A549 treated with ZK216348 at 1 μM for 4 hours (cell line): ENCODE measurements around the gene REC8. TPM values are rescaled to one million over a fixed set of nuclear protein-coding genes. Genes with fewer than 3 reads are reported as not detected.

Source experiments
- total RNA-seq: library from RNA; stranded (reverse); fragments of 200-300 nt; extraction: Qiagen RNA extraction; gene quantifications from 5 replicates; pipeline ENCODE4 v1.2.3, GENCODE V29; 2022; ENCODE audit warnings: low read depth

Gene REC8, protein sequence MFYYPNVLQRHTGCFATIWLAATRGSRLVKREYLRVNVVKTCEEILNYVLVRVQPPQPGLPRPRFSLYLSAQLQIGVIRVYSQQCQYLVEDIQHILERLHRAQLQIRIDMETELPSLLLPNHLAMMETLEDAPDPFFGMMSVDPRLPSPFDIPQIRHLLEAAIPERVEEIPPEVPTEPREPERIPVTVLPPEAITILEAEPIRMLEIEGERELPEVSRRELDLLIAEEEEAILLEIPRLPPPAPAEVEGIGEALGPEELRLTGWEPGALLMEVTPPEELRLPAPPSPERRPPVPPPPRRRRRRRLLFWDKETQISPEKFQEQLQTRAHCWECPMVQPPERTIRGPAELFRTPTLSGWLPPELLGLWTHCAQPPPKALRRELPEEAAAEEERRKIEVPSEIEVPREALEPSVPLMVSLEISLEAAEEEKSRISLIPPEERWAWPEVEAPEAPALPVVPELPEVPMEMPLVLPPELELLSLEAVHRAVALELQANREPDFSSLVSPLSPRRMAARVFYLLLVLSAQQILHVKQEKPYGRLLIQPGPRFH
- total RNA-seq, result 2.6 to 6.5 TPM (median 4.6 TPM) in 5 replicates

DNA sequence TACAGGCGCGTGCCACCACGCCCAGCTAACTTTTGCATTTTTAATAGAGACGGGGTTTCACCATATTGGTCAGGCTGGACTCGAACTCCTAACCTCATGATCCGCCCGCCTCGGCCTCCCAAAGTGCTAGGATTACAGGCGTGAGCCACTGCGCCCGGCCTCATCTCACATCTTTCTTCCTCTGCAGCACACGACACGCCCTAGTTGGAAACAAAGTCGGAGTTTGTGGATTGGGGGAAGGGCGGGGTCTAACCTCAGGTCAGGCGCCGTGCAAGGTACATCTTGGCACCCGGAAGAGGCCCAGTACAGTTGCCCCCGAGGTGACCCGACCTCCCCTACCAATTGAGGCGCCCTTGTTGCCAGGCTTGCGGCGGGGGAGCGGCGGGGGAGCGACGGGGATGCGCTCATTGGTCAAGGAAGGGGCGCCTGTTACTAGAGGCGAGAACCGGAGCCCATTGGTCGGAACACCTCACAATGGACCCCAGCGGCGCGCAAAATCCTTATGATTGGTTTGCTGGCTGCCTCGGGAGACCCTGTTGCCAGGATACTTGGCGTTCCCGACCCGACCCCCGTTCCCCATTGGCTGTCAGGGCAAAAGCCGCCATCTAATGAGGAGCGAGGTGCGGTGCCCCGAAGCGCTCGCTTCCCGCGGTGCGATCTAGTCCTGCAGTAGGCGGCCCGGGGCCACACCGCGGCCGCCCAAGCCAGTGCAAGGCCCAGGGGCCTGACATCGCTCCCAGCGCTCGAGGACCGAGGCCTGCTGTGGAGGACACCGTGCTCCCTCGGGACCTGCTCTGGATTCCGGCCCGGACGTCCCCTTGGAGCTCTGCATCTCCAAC is at the start of gene REC8:
Gene REC8 (plus strand): TSS at position 659 of the 839 bp plus-strand sequence. CDS start 473 bp downstream, outside the sequence.

DNA sequence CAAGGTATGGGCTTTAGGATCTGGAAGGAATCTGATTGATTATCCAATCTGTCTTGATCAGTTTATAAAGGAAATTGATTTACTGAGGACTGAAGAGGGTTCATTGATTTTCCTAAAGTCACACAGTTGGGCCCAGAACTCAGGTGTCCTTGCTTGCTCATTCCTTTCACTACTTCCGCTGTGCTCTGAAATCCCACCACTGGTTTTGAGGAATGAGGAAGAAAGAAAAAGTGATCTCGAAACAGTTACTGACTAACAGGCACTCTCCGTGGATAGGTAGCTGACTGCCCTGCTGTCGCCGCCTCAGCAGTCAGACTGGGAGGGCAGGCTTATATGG is 41.5 kb upstream of the REC8 start, which contains the start of gene FITM1:
Gene FITM1 (plus strand): TSS at position 280 of the 337 bp plus-strand sequence. CDS start 905 bp downstream, outside the sequence.

DNA sequence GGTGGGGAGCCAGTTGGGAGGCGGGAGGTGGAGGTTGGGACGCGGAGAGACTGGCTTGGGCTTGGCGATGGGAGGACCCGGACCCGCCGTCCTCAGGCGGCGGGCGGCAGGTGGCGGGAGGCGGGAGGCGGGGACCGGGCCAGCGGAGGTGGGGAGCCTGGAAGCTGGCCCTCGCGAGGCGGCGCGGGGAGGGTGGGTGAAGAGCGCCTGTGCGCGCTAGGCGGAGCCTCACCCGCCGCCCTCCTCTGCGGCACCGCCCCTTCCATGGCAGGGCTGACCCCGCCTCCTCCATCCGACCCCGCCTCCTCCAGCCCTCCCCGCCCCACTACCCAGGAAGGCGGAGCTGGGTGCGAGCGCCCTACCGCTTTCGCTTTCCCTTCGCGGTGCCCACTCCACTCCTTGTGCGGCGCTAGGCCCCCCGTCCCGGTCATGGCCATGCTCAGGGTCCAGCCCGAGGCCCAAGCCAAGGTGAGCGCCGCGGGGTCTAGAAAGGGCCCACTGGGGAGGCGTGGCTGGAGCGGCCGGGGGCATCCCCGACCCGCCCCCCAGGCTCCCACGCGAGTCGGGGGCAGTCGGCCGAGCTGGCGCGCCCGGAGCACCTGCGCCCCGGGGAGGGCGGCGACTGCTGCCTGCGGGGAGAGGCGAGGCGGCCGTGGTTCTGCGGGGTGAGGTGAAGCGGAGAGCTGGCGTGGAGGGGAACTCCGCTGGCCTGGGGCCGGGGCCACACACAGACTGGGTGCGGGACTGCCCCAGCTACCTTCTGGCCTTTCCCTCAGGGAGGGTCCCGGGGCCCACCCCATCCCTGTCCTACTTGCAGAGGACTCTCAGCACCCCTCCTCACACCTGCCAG is 35.8 kb upstream of the REC8 start, which contains the start of gene PSME1:
Gene PSME1 (plus strand): TSS at position 361 of the 850 bp plus-strand sequence. CDS start 69 bp downstream, at position 430.

DNA sequence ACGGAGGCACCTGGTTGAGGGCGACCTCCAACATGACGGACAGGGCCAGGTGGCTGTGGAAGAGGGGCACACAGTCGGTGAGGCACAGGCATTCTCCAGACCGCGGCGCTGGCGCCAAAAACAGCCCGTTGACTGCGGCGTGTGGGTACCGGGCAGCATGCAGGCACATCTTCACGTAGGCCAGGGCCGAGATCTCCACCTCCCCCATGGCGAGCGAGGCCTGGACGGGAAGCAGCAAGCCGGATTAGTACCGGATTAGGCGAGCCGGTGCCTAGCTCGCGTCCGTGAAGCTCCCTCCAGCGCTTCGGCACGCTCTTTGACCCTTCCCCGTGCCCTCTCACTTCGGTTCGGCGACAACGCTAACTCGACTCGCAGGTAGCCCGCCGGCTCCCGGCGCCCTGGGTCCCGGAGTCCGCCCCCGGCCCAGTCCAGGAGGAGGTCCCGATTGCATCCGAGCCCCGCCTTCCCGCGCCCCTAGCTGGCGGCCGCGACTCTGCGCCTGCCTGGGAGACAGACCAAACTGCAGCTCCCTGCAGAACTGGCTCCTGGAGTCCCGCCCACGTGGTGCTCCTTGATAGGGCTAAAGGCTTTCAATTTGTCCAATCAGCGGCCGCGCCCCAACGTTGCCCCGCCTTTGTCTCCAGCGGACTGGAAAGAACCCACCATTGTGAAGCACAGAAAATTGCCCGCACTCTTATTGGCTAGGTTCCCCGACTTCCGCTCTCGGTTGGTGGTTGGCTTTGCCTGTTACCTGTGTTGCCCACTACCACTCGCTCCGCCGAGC is 30.6 kb upstream of the REC8 start, which contains the start of gene EMC9:
Gene EMC9 (minus strand): TSS at position 495 of the 784 bp plus-strand sequence. CDS start 287 bp downstream, at position 208.

DNA sequence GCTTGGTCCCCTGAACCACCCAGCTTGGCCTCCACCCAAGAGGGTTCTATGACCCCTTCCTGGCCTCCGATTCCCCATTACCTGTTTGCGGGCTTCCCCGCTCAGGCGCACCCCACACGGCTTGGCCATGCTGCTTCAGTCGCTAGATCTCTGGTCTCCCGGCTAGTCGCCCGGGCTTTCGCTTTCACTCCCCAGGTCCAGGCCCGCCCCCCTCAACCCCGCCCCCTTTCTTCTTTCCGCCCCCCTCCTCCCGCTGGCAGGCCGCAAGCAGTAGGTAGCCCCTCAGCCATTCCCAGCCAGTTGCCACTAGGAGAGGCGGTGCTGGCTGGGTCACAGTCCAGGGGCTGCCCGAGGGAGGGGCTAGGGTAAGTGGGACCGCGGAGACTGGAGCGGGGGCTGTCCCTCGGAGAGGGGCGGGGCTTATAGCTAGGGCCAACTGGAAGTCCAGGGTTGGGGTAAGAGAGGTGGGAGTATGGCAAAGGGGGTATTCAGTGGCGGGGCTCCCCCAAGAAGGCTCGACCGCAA is 25.4 kb upstream of the REC8 start, which contains the start of gene PSME2:
Gene PSME2 (minus strand): TSS at position 158 of the 525 bp plus-strand sequence. CDS start 29 bp downstream, at position 129.

DNA sequence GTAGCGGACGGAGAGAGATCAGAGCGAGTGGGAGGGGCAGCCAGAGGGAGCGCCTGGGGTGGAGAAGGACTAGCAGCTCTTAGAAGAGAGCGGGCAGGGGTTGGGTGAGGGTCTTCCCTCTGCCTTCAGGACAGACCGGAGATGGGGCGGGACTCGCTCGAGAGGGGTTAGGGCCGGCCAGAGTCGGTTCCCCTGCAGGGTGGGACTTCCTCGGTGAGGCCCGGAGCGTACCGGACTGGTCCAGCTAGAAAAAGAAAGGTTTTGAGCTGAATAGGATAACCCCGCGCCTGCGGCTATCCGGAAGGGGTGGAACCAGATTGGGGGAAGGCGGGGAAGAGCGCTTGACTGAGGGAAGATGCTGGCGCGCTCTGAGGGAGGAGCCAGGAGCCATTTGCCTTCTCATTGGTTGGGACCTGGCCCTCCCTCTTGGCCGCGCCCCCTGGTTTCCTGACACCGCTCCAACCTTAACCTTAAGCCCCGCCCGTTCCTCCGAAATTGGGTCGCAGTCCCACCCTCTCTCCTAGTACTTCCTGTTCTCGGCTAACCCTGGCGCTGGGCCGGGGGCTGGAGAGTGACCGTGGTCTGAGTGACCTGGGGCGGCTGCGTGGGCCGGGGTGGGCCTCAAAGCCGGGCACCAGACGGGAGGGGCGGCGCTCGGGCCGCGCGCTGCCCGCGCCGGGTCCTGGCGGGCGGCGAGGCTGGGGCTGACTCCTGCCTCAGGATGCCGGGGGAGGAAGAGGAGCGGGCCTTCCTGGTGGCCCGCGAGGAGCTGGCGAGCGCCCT is 24.7 kb upstream of the REC8 start, which contains the start of gene RNF31:
Gene RNF31 (plus strand): TSS at position 521 of the 783 bp plus-strand sequence. CDS start 201 bp downstream, at position 722.

DNA sequence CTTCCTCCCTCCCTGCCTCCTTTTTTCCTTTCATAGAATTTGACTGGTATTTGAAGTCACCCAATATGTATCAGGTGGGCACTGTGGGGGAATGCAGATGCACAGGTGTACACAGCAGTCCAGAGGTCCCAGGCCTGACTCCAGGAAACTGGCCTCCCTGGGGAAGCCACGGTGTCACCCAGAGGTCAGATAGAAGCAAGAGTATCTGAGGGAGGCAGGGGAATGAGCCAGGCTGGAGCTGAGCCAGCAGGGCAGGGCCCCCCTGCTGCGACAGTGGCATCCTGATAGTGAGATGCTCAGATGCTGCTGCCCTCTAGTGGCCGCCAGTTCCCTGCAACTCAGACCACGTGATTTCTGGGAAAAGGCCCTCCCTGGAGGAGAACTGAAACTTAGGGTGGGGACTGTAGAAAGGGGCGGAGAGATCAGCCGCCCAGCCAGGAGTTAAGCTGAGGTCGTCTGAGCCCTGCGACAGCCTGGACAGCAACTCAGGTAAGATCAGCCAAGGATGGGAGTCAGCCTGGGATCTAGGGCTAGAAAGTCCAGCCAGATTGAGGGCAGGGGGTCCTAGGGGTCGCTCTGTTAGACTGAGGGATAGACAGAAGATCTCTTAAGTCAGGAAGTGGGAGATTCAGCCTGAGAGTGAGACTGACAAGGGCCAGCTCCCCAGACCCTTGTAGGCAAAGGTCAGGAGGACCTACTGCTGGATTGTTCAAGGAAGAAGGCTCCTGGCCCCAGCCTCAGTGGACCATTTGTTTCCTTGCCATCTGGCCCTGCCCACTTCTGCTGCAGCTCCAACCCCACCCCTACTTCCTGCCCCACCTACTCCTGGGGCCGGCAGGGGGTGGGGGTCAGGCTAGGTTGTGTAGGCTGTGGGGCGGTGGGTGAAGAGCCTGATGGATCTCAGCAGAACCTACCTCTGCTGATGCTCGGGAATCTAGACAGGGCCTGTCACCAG is 10.8 kb upstream of the REC8 start, which contains the start of gene IRF9:
Gene IRF9 (plus strand): TSS at position 416 of the 955 bp plus-strand sequence. CDS start 880 bp downstream, outside the sequence.

DNA sequence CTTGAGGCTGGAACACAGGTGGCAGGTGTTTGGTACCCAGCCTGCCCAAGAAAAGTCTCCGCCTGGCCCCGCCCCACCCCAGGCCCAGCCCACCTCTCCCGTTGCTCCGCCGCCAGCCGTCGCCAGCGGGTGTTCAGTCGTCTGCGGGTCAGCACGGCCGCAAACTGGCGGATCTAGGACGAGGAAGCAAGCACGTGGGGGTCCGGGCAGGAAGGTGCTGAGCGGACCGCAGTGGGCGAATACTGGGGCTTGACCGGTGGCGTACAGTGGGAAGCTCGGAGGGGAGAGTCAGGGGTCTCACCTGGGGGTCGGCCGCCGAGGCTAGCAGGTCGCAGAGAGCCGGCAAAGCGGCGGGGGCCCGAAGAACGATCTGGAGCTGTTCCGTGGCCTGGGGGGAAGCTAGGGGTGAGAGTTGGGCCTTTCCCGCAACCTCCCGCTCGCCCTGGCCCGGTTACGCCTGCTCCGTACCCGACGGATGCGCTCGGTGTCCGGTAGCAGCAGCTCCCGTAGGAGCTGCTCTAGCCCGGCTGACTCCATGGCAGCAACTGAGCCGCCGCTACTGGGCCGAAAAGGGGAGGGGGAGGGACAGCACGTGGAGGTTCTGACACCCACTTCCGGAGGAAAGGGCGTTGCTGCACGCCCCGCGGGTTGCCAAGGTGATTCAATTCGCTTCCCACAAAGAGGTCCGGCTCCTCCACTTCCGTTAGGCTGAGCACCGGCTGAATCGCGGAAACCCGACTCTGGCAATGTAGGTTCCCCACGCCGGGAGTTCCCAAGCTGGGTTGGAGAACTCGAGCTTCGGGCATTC is 16.6 kb downstream of the REC8 start, which contains the start of gene IPO4:
Gene IPO4 (minus strand): TSS at position 566 of the 808 bp plus-strand sequence. CDS start 29 bp downstream, at position 537.

DNA sequence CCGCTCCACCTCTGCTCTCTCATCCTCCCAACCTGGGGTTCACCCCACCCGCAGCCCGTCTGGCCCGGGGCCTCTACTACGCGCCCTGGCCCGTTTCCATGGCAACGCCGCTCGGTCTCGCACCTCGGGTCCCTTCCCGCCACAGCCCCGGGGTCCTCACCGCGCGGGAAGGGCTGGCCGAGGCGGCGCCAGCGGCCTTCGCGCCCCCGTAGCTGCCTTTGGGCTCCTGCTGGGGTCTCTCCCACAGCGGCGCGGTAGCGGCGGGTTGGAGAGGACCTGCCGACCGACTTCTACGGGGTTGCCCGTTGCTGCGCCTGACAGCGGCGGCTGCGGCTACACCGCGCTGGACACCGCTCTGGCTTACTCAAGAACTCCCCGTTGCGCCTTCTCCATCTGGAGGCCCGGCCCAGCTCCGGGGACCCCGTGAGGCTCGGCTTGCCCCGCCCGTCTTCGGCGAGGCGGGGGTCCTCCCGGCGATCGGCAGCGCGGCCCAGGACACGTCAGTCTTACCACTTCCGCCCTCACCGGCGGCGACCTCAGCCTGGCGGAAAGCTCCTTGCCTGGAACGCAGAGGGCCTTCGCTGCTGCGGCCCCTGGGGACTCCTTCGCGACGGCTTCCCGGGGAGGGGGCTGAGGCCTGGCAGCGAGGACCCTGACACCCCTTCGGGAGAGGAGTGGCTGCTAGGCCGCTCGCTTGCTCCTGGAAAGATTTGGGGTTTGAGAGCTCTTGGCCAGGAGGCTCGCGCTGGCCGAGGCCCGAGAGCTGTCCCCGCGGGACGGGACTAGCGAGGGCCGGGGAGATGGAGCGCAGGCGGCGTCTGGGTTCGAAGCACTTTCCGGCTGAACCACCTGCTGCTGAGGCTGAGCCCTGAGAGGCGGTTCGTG is 23.5 kb downstream of the REC8 start, which contains the start of gene TM9SF1:
Gene TM9SF1 (minus strand): TSS at position 256 of the 885 bp plus-strand sequence. CDS start 422 bp downstream, outside the sequence.

DNA sequence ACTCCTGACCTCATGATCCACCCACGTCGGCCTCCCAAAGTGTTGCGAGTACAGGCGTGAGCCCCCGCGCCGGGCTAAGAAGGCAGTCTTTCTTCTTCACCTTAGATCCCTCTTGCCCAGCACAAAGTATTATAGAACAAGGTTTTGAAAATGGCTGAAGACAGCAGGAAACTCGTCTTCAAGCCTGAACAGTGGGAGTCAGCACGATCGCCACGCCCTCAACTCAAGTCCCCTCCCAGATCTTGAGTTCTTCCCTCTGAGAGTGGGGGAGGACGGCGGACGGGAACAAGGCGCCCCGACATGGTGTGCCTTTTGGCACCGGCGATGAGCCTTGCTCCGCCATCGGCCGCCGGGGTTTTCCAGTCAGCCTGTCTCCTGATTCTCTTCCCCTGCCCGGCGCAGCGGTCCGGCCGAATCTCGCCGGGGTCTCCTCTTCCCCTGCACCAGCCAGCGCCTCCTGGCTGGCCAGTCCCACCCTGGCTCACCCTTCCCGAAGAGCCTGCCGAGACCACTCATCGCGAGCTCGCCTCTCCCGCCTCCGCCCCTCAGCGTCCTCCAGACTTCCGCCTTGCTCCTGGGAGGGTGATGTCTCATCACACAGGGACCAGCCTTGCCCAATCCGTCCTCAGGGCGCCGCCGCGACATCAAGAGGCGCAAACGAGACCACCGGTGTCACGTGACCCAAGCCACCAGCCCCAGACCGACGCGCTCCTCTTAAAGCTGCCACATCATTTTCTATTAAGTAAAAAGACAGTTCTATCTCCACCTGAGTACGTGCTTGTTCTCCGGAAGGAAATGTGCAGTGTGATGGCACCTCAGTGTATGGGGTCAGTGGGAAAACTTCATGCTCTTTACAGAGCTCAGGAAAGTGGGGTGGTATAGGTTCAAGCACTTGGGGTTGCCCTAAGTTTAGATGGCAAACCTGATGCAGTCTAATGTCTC is 41.3 kb downstream of the REC8 start, which contains the start of gene CHMP4A:
Gene CHMP4A (minus strand): TSS at position 565 of the 942 bp plus-strand sequence. CDS start 49 bp downstream, at position 516.

DNA sequence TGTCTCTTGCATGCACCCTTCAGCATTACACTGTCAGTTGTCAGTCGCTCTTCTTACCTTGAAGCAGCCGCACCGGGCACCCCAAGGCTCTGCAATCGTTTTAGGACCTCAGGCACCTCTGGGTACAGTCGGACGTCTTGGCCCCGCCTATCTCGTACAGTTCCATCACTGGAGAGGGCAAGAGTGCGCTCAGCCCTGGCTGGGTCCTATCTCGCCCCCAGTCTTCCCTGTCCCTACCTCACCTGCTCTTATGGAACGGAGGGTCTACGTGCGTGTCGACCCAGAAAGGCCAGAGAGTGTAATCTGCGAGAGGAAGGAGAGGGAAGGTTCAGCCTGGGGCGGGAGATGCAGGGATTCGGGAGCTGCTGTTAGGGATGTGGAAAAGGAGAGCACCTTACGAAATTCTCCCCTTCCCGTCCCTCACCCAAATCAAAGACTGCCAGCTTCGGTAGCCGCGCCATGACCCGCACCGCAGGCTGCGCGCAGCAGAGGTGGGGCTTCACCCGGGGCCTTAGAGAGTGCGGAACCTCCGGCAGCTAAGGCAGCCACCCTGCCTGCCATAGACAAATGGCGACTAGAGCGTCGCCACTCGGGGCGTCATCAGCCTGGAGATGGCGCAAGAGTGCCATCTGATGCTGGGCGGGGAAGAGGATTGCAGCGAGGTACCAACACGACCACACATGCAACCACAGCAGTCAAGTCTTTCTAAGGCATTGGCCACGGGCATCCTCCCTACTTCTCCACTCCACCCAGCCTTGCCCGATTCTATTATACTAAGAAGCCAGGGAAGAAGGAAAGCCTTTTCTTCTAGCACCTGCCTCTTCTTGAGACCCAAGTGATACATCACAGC is 43.8 kb downstream of the REC8 start, which contains the start of gene MDP1:
Gene MDP1 (minus strand): TSS at position 572 of the 850 bp plus-strand sequence. CDS start 111 bp downstream, at position 461.

